ENCODE results near the gene ANKS6. TPM values are rescaled to one million over a fixed set of nuclear protein-coding genes. Genes with fewer than 3 reads are reported as not detected.

Gene ANKS6
- total and polyA plus RNA-seq, 10 donors: 4.9 to 9.4 (median 7.0) TPM

DNA sequence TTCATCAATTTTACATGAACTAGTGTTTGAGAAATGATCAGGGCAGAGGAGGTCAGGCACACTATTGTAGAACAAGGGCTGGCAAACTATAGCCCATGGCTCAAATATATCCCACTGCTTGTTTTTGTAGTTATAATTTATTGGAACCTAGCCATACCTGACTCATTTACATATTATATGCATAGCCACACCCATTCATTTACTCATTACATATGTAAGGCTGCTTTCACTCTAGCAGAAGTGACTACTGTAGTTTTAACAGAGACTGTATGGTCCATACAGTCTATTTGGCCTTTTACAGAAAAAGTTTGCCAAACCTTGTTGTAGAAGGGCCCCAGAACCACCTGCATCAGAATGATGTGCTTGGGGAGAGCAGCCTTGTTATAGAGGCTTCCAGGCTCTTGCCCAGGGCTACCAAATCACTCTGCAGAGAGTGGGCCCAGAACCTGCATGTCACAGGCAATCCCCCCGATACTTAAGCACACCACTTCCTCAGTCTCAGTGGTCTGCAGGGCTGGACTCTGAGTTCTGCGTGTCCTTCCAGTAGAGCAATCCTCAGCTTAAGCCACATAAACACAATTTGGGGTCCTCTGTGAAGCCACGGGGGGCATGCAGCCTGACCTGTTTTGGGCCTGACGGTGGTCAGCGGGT lies 6.7 kb downstream of the ANKS6 start:
- intact Hi-C loops (cut with DNase I; ENCODE audit: low total_unique reads): no loop called here
- Histone ChIP-seq H3K4me1 (peaks cover 0 to 20% (median 5%) of the 10 kb centered on the region in 6 donors), H3K27me3 (replicated peaks in 1 of 7) (no peaks in the 10 kb centered on the region), H3K4me3 (no peak overlapping the region), H3K9me3 (no peaks in the 10 kb centered on the region), H3K36me3 (peaks cover 0 to 20% (median 4%) of the 10 kb centered on the region in 6 donors), H3K27ac (no peak overlapping the region)
- TF ChIP-seq POLR2A (IDR thresholded peaks at IDR 0.05) (no peak), POLR2AphosphoS5 (IDR thresholded peaks at IDR 0.05) (no peak)
- TF ChIP-seq, protein P1, sequence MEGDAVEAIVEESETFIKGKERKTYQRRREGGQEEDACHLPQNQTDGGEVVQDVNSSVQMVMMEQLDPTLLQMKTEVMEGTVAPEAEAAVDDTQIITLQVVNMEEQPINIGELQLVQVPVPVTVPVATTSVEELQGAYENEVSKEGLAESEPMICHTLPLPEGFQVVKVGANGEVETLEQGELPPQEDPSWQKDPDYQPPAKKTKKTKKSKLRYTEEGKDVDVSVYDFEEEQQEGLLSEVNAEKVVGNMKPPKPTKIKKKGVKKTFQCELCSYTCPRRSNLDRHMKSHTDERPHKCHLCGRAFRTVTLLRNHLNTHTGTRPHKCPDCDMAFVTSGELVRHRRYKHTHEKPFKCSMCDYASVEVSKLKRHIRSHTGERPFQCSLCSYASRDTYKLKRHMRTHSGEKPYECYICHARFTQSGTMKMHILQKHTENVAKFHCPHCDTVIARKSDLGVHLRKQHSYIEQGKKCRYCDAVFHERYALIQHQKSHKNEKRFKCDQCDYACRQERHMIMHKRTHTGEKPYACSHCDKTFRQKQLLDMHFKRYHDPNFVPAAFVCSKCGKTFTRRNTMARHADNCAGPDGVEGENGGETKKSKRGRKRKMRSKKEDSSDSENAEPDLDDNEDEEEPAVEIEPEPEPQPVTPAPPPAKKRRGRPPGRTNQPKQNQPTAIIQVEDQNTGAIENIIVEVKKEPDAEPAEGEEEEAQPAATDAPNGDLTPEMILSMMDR (IDR thresholded peaks at IDR 0.05 in 8 of 11, conservative IDR thresholded peaks at IDR 0.05 in 3 of 11): no peak
- DNase-seq: no peak
- 94 to 100% (median 97%) methylated on average over 1 to 5 of the region's 5 CpGs; no CpG with 5 or more reads in 1 of the 5 donors for WGBS, 5 donors

DNA sequence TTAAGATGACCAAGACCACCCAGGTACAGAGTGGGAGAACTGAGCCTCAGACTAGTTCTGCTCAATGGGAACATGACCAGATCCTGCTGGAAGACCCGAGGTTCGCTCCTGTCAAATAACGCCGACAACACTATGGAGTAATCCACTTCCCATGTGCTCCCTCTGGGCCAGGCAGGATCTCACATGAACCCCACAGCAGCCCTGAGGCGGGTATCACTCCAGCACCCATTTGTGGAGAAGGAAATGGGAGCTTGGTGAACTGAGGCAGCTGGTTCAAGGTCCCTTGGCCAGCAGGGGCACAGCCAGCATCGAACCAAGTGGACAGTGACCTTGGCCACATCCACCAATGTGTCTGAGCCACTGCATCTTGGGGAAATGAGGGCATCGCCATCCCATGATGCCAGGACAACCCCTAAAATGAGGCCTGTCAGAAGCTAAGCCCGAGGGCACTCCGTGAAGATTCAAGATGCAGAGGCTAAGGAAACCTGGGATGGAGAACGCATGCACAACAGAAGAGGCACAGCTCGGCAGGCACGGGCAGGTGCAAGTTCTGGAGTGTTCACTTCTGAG lies 8.5 kb downstream of the ANKS6 start:
- no peak for TF ChIP-seq POLR2A (IDR thresholded peaks at IDR 0.05)
- no peak for TF ChIP-seq POLR2AphosphoS5 (IDR thresholded peaks at IDR 0.05)
- TF ChIP-seq, protein P1 (IDR thresholded peaks at IDR 0.05 in 8 of 11, conservative IDR thresholded peaks at IDR 0.05 in 3 of 11): no peak
- peaks cover 0 to 38% (median 4%) of the 10 kb centered on the region in 6 donors for H3K36me3 ChIP-seq
- H3K4me1 ChIP-seq: peaks cover 0 to 15% (median 4%) of the 10 kb centered on the region in 6 donors
- no peak overlapping the region for H3K4me3 ChIP-seq
- DNase-seq: no peak
- H3K27me3 ChIP-seq (replicated peaks in 1 of 7): no peaks in the 10 kb centered on the region
- intact Hi-C loops (cut with DNase I; ENCODE audit: low total_unique reads): no loop called here
- H3K9me3 ChIP-seq: no peaks in the 10 kb centered on the region
- H3K27ac ChIP-seq: no peak overlapping the region
- WGBS, 5 donors: 91 to 96% (median 92%) methylated on average over 8 to 12 of the region's 12 CpGs

DNA sequence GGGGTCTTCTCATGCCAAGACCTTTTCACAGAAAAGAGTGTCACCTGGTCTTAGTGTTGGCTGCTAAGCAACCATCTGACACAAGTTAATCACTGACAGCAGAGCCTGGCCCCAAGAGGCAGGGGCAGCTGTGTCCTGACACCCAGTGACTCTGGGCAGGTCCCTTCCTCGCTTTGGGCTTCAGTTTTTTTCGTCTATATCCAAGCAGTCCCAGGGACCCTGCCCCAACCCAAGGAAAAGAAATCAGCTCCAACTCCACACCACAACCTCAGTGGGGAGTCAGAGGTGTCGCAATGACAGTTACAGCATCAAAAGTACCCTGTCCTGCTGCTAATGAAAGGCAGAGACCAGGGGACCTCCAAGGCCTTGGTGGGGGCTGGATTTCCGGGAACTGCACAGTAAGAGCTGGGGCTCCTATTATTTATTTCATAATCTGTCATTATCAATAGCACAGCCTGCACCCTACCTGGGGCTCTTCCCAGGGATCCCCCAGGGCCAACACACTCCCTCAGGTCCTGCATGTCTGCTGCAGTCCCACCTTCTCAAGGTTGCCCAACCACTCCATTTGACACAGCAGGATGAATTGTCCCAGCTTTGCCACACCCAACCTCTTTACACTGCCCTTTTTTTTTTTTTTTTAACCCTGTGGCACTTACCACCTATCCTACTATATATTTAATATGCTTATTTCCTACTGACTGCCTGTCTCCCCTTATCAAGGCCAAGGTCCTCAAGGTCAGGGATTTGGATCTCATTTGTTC lies 9.4 kb downstream of the ANKS6 start:
- Histone ChIP-seq H3K36me3 (peaks cover 0 to 46% (median 4%) of the 10 kb centered on the region in 6 donors), H3K9me3 (no peaks in the 10 kb centered on the region), H3K27me3 (replicated peaks in 1 of 7) (no peaks in the 10 kb centered on the region), H3K4me3 (no peak overlapping the region), H3K27ac (no peak overlapping the region), H3K4me1 (peaks cover 0 to 12% (median 4%) of the 10 kb centered on the region in 6 donors)
- no peak for DNase-seq
- TF ChIP-seq, protein P1 (IDR thresholded peaks at IDR 0.05 in 8 of 11, conservative IDR thresholded peaks at IDR 0.05 in 3 of 11): no peak
- no peak for TF ChIP-seq POLR2A (IDR thresholded peaks at IDR 0.05)
- no peak for TF ChIP-seq POLR2AphosphoS5 (IDR thresholded peaks at IDR 0.05)
- intact Hi-C loops (cut with DNase I; ENCODE audit: low total_unique reads): no loop called here
- WGBS, 5 donors: 70 to 93% (median 87%) methylated on average over 4 of the region's 4 CpGs

Measured in spleen (tissue), 11 donors.